K562 (cell line): ENCODE data around the gene NES. TPM values are rescaled to one million over a fixed set of nuclear protein-coding genes. Genes with fewer than 3 reads are reported as not detected.

Experiments used
- EP400 ChIP-seq: fragments of 450-650 bp; IDR thresholded peaks from 2 replicates; pipeline ENCODE4 v1.6.1; 2017; ENCODE audit warnings: antibody characterized with exemption, mild to moderate bottlenecking, moderate library complexity
- HDAC3 ChIP-seq: fragments of 450-650 bp; IDR thresholded peaks from 2 replicates; pipeline ENCODE4 v1.6.1; 2018; ENCODE audit warnings: borderline replicate concordance, mild to moderate bottlenecking, moderate library complexity; ENCODE audit not compliant: partially characterized antibody
- HDAC6 ChIP-seq: IDR thresholded peaks from 2 replicates; pipeline ENCODE4 v1.6.1; 2012; ENCODE audit warnings: low read depth, mild to moderate bottlenecking, control low read depth, inconsistent platforms, low read length, moderate library complexity
- HIVEP1 ChIP-seq: fragments of 250-450 bp; sonication (Bioruptor Pico); IDR thresholded peaks from 2 replicates; pipeline ENCODE4 v1.4.0; 2020; ENCODE audit warnings: mild to moderate bottlenecking
- HMG20B ChIP-seq: fragments of 250-450 bp; sonication (Bioruptor Pico); IDR thresholded peaks from 2 replicates; pipeline ENCODE4 v1.5.0; 2021; ENCODE audit warnings: mild to moderate bottlenecking
- MEIS2 ChIP-seq: fragments of 450-650 bp; IDR thresholded peaks from 2 replicates; pipeline ENCODE4 v1.6.1; 2014; ENCODE audit warnings: mild to moderate bottlenecking; ENCODE audit not compliant: partially characterized antibody
- MTA1 ChIP-seq: fragments of 450-650 bp; IDR thresholded peaks from 2 replicates; pipeline ENCODE4 v1.6.1; 2017; ENCODE audit warnings: borderline replicate concordance
- POLR2AphosphoS2 ChIP-seq: IDR thresholded peaks from 2 replicates; pipeline ENCODE4 v1.6.1; 2012; ENCODE audit warnings: low read length, improper control_type of control experiment
- SMAD4 ChIP-seq: fragments of 250-450 bp; sonication (Bioruptor Pico); conservative IDR thresholded peaks from 2 replicates; pipeline ENCODE4 v1.8.0; 2021; ENCODE audit warnings: inconsistent platforms, mild to moderate bottlenecking, moderate library complexity
- SMARCC2 ChIP-seq: fragments of 450-650 bp; IDR thresholded peaks from 2 replicates; pipeline ENCODE4 v1.6.1; 2017; ENCODE audit warnings: antibody characterized with exemption, moderate library complexity, mild to moderate bottlenecking, low read depth
- TFAM ChIP-seq: fragments of 250-450 bp; sonication (Bioruptor Pico); conservative IDR thresholded peaks from 2 replicates; pipeline ENCODE4 v1.5.0; 2021; ENCODE audit warnings: mild to moderate bottlenecking, moderate library complexity
- ZEB2 ChIP-seq: fragments of 450-650 bp; IDR thresholded peaks from 2 replicates; pipeline ENCODE4 v1.6.1; 2016
- ZFPM2 ChIP-seq: fragments of 250-450 bp; sonication (Bioruptor Pico); IDR thresholded peaks from 2 replicates; pipeline ENCODE4 v1.5.1; 2022; ENCODE audit warnings: mild to moderate bottlenecking
- ZNF12 ChIP-seq: sonication (generic); formaldehyde crosslinking; IDR thresholded peaks from 2 replicates; pipeline ENCODE4 v1.4.0; 2020; ENCODE audit warnings: mild to moderate bottlenecking, missing genetic modification reagents
- ZNF324 ChIP-seq: fragments of 250-450 bp; sonication (Bioruptor Pico); IDR thresholded peaks from 2 replicates; pipeline ENCODE4 v1.4.0; 2020; ENCODE audit warnings: mild to moderate bottlenecking
- polyA plus RNA-seq, 8 experiments: library from polyadenylated mRNA; depleted of rRNA in 4 of 8; stranded (reverse) in 5 of 8; unstranded in 3 of 8; fragments of >200 nt; fragmentation: Nextera tagmentation in 2 of 8; fragmentation: Illumina TruSeq in 1 of 8; extraction: Ambion mirVana in 2 of 8; extraction: Trizol in 1 of 8; gene quantifications; 2 replicates each; pipeline versions ENCODE4 v1.2.1 to v1.2.3, GENCODE V29; 2011 to 2014; ENCODE audit warnings: inconsistent platforms in 1 of 8, missing spikeins in 1 of 8
- total RNA-seq, 7 experiments: library from RNA; depleted of rRNA in 6 of 7; stranded (reverse); fragments of >200 nt in 6 of 7; fragmentation: Illumina TruSeq in 2 of 7; extraction: Trizol in 2 of 7; gene quantifications; 2 replicates each; pipeline versions ENCODE4 v1.2.1 to v1.2.3, GENCODE V29; 2011 to 2021; ENCODE audit warnings: low replicate concordance in 1 of 7
- TF ChIP-seq, protein P1 (sequence below): fragments of 450-650 bp; conservative IDR thresholded peaks from 2 replicates; pipeline ENCODE4 v1.6.1; 2016; ENCODE audit warnings: missing genetic modification characterization, low read depth, mild to moderate bottlenecking, control low read depth, missing compliant biosample characterization
- TF ChIP-seq, protein P2 (sequence below), 3 experiments: fragments of 200-800 bp in 1 of 3; fragments of 250-450 bp in 1 of 3; fragments of 450-650 bp in 1 of 3; sonication (Bioruptor Pico) in 1 of 3; sonication (Bioruptor generic) in 1 of 3; formaldehyde crosslinking in 1 of 3; IDR thresholded peaks; 2 replicates each; pipeline versions ENCODE4 v1.6.1 to v1.8.0; 2016 to 2022; ENCODE audit warnings: mild to moderate bottlenecking in 2 of 3, missing genetic modification characterization in 2 of 3, missing compliant biosample characterization in 1 of 3, moderate library complexity in 1 of 3
- TF ChIP-seq, protein P3 (sequence below), 2 experiments: fragments of 450-650 bp in 1 of 2; sonication (generic) in 1 of 2; formaldehyde crosslinking in 1 of 2; IDR thresholded peaks in 1 of 2; conservative IDR thresholded peaks in 1 of 2; 2 replicates each; pipeline versions ENCODE4 v1.6.1 to v1.8.1; 2016 to 2023; ENCODE audit warnings: mild to moderate bottlenecking in 2 of 2, moderate library complexity in 2 of 2, inconsistent platforms in 1 of 2, missing genetic modification reagents in 1 of 2
- TF ChIP-seq, protein P4 (sequence below): conservative IDR thresholded peaks from 2 replicates; pipeline ENCODE4 v1.6.1; 2011; ENCODE audit warnings: low read depth, mild to moderate bottlenecking, low read length; ENCODE audit not compliant: control insufficient read depth

NES gene
- total and polyA plus RNA-seq, 9 of the 15 experiments (the other 6 are each of a cell fraction or from before 2014, with no cell fraction given): 0.10 to 8.6 (median 4.2) TPM

DNA sequence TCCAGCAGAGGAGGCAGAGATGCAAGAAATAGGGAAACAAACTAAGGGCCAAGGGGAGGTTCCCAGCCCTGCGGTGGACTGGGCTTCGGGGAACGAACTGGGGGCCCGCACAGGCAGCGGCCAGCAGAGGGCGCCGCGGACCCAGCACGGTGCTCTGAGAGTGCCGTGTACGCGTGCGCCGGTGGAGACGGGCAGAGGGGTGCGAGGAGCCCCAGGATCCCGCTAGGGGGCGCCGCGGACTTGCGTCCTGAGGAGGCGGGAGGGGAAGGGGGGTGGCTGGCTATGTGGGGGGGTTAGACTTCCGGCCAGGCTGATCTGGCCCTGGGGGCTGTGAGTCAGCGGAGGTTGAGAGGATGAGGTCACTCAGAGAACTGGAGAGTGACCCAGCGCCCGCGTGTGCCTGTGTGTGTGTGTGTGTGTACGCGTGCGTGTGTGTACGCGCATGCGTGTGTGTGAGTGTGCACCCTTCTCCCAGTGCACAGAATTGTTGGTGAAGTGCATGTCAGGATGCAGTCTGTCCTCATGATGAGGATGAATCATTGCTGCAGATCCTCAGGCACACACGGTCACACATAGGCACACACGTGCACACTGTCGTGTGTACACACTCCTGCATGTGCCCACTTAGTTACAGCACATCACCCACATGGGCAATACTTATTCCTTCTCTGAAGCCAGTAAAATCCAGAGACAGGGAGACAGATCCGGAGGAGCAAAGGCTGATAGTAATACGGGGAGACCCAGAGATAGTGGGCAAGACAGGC is 17.0 kb downstream of the NES start (continued):
- TF ChIP-seq, protein P1, sequence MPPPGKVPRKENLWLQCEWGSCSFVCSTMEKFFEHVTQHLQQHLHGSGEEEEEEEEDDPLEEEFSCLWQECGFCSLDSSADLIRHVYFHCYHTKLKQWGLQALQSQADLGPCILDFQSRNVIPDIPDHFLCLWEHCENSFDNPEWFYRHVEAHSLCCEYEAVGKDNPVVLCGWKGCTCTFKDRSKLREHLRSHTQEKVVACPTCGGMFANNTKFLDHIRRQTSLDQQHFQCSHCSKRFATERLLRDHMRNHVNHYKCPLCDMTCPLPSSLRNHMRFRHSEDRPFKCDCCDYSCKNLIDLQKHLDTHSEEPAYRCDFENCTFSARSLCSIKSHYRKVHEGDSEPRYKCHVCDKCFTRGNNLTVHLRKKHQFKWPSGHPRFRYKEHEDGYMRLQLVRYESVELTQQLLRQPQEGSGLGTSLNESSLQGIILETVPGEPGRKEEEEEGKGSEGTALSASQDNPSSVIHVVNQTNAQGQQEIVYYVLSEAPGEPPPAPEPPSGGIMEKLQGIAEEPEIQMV: 0 out of 2 replicates have a peak, but pooled peaks have one; percentile 3
- TF ChIP-seq TFAM (CRISPR knock-in tag) (no peak), ZNF324 (no peak), SMARCC2 (peak; percentile 55; the same call in 1 of the 2 replicates), POLR2AphosphoS2 (peak; percentile 99), SMAD4 (CRISPR knock-in tag) (peak; percentile 29; the same call in 1 of the 2 replicates), ZEB2 (no peak), ZFPM2 (CRISPR knock-in tag) (0 out of 2 replicates have a peak, but pooled peaks have one; percentile 61), HDAC6 (no peak), MTA1 (peak; percentile 46; the same call in 1 of the 2 replicates), EP400 (peak; percentile 97), MEIS2 (peak; percentile 62), HMG20B (CRISPR knock-in tag) (no peak), HDAC3 (peak; percentile 46), HIVEP1 (CRISPR knock-in tag) (no peak), ZNF12 (CRISPR knock-in tag) (no peak)
- TF ChIP-seq, protein P2, sequence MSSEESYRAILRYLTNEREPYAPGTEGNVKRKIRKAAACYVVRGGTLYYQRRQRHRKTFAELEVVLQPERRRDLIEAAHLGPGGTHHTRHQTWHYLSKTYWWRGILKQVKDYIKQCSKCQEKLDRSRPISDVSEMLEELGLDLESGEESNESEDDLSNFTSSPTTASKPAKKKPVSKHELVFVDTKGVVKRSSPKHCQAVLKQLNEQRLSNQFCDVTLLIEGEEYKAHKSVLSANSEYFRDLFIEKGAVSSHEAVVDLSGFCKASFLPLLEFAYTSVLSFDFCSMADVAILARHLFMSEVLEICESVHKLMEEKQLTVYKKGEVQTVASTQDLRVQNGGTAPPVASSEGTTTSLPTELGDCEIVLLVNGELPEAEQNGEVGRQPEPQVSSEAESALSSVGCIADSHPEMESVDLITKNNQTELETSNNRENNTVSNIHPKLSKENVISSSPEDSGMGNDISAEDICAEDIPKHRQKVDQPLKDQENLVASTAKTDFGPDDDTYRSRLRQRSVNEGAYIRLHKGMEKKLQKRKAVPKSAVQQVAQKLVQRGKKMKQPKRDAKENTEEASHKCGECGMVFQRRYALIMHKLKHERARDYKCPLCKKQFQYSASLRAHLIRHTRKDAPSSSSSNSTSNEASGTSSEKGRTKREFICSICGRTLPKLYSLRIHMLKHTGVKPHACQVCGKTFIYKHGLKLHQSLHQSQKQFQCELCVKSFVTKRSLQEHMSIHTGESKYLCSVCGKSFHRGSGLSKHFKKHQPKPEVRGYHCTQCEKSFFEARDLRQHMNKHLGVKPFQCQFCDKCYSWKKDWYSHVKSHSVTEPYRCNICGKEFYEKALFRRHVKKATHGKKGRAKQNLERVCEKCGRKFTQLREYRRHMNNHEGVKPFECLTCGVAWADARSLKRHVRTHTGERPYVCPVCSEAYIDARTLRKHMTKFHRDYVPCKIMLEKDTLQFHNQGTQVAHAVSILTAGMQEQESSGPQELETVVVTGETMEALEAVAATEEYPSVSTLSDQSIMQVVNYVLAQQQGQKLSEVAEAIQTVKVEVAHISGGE (CRISPR knock-in tag; IDR thresholded peaks at IDR 0.05): no peak; a peak in 1 of 6 replicates
- TF ChIP-seq, protein P3, sequence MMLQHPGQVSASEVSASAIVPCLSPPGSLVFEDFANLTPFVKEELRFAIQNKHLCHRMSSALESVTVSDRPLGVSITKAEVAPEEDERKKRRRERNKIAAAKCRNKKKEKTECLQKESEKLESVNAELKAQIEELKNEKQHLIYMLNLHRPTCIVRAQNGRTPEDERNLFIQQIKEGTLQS (IDR thresholded peaks at IDR 0.05): peak; percentile 98
- TF ChIP-seq, protein P3 (CRISPR knock-in tag; conservative IDR thresholded peaks at IDR 0.05): no peak; the same call in 1 of the 2 replicates
- TF ChIP-seq, protein P4, sequence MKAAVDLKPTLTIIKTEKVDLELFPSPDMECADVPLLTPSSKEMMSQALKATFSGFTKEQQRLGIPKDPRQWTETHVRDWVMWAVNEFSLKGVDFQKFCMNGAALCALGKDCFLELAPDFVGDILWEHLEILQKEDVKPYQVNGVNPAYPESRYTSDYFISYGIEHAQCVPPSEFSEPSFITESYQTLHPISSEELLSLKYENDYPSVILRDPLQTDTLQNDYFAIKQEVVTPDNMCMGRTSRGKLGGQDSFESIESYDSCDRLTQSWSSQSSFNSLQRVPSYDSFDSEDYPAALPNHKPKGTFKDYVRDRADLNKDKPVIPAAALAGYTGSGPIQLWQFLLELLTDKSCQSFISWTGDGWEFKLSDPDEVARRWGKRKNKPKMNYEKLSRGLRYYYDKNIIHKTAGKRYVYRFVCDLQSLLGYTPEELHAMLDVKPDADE: peak; percentile 39
